Right forelimb (tissue), 1 donor: ENCODE measurements around the gene NBPF1.
"Not testable (repeated sequence)": the region's sequence is repeated elsewhere in the genome, so short reads cannot be mapped to it uniquely, and the experiment has no call there.

Experiments
- DNase-seq: peaks from one replicate; pipeline ENCODE4 v3.0.0-alpha.2; 2018

Gene NBPF1

DNA sequence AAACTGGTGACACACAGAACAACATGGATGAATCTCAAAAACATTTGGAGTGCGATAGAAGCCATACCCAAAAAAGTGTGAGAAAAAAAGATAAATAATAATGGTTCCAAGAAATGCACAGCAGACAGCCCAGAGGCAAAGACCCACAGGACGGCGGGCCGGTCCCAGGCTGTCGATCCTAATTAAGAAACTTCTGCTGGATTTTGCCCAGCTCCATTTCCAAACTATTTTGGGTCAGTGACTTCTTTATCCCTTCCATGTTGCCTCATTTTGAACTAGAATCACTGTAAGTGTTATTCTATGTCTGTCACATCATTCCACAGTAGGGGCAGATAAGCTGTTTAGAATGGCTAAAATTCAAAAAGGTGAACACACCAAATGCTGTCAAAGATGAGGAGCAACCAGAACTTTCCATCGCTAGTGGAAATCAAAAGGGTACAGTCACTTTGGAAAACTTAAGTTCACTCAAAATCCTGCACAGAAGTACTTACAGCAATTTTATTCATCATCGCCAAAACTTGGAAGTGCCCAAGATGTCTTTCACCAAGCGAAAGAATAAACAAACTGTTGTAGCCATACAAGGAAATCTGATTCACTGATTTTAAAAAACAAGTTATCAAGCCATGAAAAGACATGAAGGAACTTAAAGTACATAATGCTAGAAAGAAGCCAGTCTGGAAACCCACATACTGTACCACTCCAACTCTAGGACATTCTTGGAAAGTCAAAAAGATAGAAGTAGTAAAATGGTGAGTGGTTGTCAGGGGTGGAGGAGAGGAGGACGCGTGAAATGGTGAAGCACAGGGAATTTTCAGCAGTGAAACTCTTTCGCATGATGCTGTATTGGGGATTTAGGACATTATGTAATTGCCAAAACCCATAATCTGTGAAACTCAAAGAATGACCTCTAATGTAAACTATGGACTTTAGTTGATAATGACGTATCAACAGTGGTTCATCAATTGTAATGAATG is 7.5 kb downstream of the NBPF1 start:
- DNase-seq = no peak

DNA sequence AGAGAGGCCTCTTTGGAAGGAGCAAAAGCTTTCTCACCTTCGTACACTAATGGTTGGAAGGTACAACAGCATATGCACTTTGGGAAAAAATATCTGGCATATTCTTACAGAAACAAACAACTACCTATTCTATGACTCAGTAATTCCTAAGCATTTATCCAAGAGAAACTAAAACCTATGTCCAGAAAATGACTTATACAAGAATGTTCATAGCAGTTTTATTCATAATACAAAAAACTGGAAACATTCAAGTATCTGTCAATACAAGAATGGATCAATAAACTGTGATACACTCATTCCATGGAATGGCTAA is 8.2 kb downstream of the NBPF1 start:
- DNase-seq = no peak

GRCh38 chr1:16604514-16605212 is 8.7 kb downstream of the NBPF1 start:
- not testable (repeated sequence) for DNase-seq

DNA sequence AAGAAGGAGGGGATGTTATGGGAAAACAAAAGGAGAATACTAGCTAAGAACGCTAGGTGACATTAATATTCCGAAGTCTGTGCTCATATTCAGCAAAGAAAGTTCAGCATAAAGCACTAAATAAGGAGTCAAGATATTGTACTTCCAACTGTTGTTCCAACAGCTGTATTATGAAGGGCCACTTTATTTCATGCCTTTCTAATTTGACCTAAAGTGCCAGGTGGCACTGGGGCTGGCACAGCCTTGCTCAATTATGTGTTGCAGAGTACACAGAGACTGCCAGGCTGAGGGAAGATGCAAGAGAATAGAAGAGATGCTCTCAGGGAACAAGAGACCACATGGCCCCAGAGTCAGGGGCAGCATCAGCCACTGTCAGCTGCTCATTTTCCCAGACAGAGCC is 9.7 kb downstream of the NBPF1 start:
- not testable (repeated sequence) for DNase-seq

DNA sequence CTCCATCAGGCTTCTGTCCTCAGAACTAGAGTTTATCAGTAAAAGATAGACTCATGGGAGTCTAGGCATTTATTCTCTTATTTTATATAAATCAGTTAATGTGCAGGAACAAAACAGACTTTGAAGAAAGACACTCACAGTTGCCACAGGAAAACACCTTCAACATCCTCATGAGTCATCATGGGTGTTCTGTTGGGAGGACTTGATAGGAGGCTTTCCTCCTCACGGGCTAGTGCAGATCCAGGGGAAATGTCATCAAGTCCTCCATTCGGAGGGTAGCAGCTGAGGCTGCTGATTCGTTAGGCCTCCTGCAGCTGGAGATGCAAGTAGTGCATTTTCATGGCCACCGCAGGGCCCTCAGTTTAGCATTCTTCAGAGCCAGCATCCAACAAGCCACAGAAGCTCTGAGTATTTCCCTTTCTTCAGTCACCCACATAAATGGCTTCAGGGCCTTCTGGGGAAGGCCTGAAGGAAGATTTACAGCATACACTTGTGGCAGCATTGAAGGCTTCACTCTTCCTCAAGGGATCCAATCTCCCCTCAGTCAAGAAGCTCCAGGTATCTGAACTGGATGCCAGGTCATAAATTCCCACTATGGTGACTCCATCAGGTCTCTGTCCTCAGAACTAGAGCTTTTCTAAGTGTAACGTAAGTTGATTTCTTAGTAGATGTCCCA is 10.9 kb downstream of the NBPF1 start:
- DNase-seq = not testable (repeated sequence)

DNA sequence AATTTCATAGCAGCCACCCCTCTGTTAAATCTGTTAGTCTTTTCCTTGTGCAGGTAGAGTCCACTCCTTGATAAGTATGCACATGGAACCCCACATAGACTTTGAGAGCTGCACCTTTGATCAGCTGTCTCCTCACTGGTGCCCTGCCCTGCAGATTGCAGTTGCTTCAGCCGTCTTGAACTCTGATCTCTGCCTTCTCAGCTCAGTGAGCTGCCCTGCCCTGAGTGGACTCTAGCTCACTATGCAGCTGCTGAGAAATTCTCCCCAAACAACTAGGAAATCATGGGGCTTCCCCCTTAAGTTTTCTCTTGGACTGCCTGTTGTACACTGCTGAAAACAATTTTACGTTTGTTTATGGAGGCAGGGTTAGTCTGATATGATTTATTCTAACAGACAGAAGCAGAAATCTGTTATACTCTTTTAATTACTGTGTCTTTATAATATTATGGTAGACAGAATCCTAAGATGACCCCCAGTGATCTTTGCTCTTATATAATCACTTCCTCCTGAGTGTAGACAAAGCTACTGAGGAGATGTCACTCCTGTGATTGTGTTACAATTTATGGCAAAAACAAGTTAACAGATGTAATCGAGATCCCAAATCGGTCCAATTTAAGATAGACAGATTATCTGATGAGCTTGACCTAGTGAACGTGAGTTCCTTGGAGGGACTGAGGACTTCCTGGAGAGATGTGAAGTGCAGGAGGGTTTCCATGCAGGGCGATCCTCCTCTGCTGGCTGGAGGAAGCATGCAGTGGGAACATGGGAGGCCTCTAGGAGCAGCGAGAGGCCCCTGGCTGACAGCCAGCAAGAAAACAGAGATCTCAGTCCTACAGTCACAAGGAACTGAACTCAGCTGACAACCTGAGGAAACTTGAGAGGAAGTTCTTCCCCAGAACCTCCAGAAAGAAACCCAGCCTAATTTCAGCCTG is 12.2 kb downstream of the NBPF1 start:
- DNase-seq = not testable (repeated sequence)

DNA sequence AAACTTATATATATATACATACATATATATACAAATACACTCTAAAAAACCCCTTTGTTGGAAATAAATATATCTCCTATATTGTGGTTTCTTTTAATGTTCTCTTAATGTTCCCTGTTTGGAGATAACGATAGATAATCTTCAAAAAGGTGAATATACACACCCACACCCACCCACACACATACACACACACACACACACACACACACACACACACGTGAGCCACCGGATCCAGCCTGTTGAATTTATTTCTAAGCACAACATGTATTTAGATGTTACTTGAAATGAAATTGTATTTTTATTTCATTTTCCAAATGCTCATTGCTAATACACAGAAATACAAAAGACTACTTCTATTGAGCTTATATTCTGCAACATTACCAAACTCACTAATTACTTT is 14.0 kb downstream of the NBPF1 start:
- DNase-seq = not testable (repeated sequence)

DNA sequence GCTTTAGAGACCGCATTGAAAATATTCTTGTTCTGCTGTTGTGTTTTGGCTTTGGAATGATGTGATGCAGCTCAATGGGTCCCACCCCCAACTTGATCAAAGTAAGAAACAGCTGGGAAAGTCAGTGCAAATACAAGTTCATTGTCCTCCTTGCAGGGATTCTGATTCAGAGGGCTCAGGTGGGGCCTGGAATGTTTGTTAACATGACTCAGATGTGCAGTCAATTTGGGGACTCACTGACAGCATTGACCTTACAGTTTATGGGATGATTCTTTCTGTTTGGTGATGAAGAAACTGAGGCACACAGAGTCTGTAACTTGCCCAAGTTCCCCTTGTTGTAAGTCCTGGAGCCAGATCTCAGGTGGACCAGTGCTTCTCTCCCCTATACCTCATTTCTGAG is 18.1 kb downstream of the NBPF1 start:
- not testable (repeated sequence) for DNase-seq

GRCh38 chr1:16591845-16592244 is 21.5 kb downstream of the NBPF1 start:
- DNase-seq = not testable (repeated sequence)

DNA sequence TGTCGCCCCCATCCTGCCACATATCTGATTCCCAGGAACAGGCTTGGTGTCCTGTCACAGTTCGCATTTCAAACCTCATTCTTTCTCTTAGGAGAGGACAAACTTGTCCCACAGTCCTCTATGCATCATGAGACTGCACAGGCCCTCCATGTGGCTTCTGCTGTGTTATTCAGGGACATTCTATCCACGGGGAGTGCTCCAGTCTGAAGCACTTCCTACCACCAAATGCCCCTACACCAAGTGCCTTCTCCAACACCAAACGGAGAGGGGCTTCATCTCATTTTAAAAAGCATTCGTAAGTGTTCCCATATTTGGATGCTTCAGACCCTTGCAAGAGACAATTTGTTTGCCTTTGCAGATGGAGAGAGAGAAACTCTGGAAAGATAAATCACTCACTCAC is 25.3 kb downstream of the NBPF1 start:
- DNase-seq = not testable (repeated sequence)

DNA sequence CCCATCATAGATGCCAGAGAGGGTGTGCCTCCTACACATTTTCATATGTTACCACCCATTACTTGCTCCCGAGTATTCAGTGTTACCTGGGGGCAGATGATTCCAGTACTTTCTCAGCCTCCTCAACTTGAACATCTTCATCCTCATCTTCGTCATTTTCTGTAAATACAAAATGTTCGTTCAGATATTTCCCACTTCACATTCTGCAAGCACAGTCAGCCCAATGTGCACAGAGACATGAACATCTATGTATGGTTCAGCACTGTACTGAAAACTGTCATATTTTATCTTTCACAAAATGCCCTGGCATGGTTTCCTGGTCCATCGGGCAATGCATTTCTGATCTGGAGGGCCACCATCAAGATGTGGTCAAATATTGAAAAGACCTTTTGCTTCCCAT is 25.7 kb downstream of the NBPF1 start:
- not testable (repeated sequence) for DNase-seq

- DNase-seq = not testable (repeated sequence)
Measured at GRCh38 chr1:16565324-16565723, 48.0 kb downstream of the NBPF1 start.

GRCh38 chr1:16561035-16561434 is 52.3 kb downstream of the NBPF1 start:
- not testable (repeated sequence) for DNase-seq

- DNase-seq = not testable (repeated sequence)
Measured at GRCh38 chr1:16560498-16560897, 52.9 kb downstream of the NBPF1 start.

- not testable (repeated sequence) for DNase-seq
Measured at GRCh38 chr1:16559688-16560087, 53.7 kb downstream of the NBPF1 start.

DNA sequence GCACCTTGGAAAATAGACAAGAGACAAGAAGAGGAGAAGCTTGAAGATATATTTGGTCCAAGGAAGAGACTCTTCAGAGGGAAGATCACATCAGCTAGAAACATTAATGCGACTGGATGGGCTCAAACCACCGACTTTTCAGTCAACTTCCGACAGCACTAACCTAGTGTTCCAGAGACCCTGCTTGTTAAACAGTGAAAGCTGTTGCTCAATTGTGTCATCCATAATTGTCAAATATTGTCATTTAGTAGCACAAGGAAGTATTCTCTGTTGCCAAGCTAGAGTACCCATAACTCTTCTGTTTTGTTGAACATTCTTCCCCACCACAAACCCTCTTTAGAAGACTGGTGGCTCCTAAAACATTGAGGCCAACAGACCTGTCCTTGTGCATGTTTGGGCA is 56.3 kb downstream of the NBPF1 start:
- not testable (repeated sequence) for DNase-seq

GRCh38 chr1:16553244-16553643 is 60.1 kb downstream of the NBPF1 start:
- DNase-seq = not testable (repeated sequence)

DNA sequence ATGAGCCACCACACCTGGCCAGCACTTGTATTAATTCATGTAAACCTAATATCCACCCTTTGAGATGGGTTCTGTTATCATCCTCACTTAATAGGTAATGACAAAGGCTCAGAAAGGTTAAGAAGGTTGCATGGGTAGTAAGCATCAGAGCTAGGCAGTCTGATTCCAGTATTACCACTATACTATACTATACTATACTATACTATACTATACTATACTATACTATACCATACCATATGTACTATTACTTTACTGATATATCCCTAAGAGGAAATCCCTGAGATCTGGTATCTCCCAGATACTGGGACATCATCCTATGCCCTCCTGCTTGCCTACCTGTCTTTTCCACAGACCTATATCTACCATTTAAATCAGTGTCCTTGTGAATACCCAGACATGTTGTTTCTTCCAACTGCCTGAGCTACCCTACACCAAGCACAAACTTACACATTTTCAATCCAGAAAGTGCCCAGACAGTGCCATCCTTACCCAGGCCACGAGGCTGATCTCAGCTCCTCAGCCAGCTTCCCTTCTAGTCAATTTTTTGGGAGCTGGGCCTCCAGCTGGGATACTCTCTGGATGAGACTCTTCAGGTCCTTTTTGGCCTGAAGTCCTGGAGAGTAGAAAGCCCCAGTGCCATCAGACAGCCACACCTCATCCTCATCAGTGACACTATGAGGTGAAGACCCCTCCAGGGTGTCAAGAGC is 63.0 kb downstream of the NBPF1 start:
- not testable (repeated sequence) for DNase-seq

- not testable (repeated sequence) for DNase-seq
Measured at GRCh38 chr1:16549545-16549944, 63.8 kb downstream of the NBPF1 start.

- DNase-seq = not testable (repeated sequence)
Measured at GRCh38 chr1:16547502-16548241, 65.7 kb downstream of the NBPF1 start.

- not testable (repeated sequence) for DNase-seq
Measured at GRCh38 chr1:16545682-16546095, 67.7 kb downstream of the NBPF1 start.
